Hepatocyte (in vitro differentiated cells): Measurements from ENCODE around the gene NHS.

Experiments
- EZH2 ChIP-seq: fragments of 200-600 bp; sonication (generic); IDR thresholded peaks from 2 replicates; pipeline ENCODE4 v1.6.1; 2016; ENCODE audit warnings: antibody characterized with exemption, mild to moderate bottlenecking, borderline replicate concordance
- EZH2phosphoT487 ChIP-seq: fragments of 200-600 bp; sonication (generic); IDR thresholded peaks from one replicate; pipeline ENCODE4 v1.6.1; 2018; ENCODE audit warnings: antibody characterized with exemption, mild to moderate bottlenecking, low read depth, moderate library complexity; ENCODE audit not compliant: unreplicated experiment, severe bottlenecking
- TF ChIP-seq, protein P1 (sequence below): fragments of 200-600 bp; sonication (generic); IDR thresholded peaks from 2 replicates; pipeline ENCODE4 v1.5.1; 2016; ENCODE audit warnings: antibody characterized with exemption, mild to moderate bottlenecking; ENCODE audit not compliant: poor library complexity

DNA sequence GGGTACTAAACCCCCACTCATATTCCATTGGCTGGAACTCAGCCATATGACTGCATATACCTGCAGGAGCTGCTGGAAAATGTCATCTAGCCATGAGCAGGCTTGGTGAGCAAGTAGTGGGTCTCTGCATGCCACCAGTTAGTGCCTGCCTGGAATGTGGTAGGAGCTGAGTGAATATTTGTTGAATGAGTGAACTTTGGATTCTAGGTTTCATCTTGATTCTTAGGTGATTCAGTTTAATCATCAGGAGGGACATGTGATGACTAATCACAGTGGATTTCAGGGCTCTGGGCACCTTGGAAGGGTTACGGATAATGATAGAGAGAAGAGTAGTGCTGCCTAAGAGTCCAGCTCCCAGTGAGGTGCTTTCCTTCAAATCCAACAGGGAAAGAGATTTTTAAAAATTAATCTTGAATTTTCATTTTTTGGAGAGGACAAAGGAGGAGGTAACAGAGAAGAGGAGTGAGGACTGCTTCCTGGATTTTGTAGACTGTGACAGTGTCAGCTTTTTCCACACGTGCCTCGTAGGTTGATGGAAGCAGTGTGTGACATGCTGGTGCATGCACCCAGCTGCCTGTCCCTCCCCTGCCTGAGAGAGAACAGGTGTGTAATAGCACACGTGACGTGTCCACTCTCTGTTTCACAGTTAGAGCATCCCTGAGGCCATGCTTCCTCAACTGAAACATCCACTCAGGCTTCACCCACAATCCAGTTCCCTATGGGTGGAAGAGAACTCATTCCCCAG lies 30.4 kb downstream of the NHS start:
- TF ChIP-seq, protein P1, sequence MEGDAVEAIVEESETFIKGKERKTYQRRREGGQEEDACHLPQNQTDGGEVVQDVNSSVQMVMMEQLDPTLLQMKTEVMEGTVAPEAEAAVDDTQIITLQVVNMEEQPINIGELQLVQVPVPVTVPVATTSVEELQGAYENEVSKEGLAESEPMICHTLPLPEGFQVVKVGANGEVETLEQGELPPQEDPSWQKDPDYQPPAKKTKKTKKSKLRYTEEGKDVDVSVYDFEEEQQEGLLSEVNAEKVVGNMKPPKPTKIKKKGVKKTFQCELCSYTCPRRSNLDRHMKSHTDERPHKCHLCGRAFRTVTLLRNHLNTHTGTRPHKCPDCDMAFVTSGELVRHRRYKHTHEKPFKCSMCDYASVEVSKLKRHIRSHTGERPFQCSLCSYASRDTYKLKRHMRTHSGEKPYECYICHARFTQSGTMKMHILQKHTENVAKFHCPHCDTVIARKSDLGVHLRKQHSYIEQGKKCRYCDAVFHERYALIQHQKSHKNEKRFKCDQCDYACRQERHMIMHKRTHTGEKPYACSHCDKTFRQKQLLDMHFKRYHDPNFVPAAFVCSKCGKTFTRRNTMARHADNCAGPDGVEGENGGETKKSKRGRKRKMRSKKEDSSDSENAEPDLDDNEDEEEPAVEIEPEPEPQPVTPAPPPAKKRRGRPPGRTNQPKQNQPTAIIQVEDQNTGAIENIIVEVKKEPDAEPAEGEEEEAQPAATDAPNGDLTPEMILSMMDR, result no peak
- TF ChIP-seq EZH2, result no peak
- TF ChIP-seq EZH2phosphoT487, result no peak
